ENCODE data around the gene DNER.

- no peak for TF ChIP-seq ATF2 (IDR thresholded peaks at IDR 0.05; ENCODE audit: low read length)
- TF ChIP-seq NR2F1 (conservative IDR thresholded peaks at IDR 0.05), result no peak
- TF ChIP-seq SP1 (IDR thresholded peaks at IDR 0.05; ENCODE audit: low read depth, low read length), result no peak
- TF ChIP-seq RFX5 (IDR thresholded peaks at IDR 0.05; ENCODE audit: low read depth, low read length), result no peak
- no peak for TF ChIP-seq NBN (IDR thresholded peaks at IDR 0.05)
- TF ChIP-seq CTCF (IDR thresholded peaks at IDR 0.05 in 2 of 3, conservative IDR thresholded peaks at IDR 0.05 in 1 of 3; ENCODE audit: control insufficient read depth in 2 of 3, extremely low read depth in 1 of 3, insufficient read depth in 1 of 3, low read depth in 3 of 3, low read length in 3 of 3), result no peak
- no peak for TF ChIP-seq EZH2 (IDR thresholded peaks at IDR 0.05; ENCODE audit: borderline replicate concordance, control insufficient read depth, low read depth, low read length)
- no peak for TF ChIP-seq NFYB (IDR thresholded peaks at IDR 0.05; ENCODE audit: insufficient read depth, low read depth, low read length)
- no peak for TF ChIP-seq POLR2A (IDR thresholded peaks at IDR 0.05; ENCODE audit: low read depth, low read length)
- no peak for TF ChIP-seq SREBF1 (IDR thresholded peaks at IDR 0.05; ENCODE audit: low read length)
Measured at GRCh38 chr2:229591611-229592010, 122.7 kb downstream of the DNER start.
